ENCODE measurements around the gene STK38L.

STK38L gene

DNA sequence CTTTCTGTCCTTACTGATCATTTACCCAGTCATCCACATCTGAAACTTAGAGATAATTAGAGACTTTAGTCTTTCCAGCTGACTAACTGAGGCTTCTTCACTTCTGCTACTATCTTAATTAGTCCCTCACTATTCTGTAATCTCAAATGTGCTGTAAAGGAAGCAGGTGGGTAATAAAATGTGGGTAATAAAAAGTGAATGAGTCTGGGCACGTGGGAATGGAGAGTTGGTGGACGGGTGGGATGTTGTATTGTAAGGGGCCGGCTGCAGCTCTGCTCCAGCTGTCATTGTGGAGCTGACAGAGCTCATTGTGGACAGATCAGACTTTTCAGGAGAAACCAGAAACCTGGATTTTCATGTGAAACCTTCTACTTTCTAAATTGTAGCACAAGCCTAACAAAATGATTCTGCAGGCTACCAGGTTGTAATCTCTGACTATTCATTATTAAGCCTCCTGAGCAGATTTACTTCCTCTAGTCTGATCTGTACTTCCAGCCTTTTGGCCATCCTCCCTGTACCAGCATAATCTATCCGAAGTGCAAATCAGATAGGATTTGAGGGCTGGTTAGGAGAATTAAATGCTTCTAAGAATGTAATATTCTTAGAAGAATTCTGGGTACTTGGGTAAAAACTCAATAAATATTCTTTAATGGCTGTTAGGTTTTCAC lies 46.5 kb downstream of the STK38L start:
- DNase-seq (ENCODE audit: extremely low read depth, insufficient read length), result peak; percentile 52
- TF ChIP-seq, protein P1, sequence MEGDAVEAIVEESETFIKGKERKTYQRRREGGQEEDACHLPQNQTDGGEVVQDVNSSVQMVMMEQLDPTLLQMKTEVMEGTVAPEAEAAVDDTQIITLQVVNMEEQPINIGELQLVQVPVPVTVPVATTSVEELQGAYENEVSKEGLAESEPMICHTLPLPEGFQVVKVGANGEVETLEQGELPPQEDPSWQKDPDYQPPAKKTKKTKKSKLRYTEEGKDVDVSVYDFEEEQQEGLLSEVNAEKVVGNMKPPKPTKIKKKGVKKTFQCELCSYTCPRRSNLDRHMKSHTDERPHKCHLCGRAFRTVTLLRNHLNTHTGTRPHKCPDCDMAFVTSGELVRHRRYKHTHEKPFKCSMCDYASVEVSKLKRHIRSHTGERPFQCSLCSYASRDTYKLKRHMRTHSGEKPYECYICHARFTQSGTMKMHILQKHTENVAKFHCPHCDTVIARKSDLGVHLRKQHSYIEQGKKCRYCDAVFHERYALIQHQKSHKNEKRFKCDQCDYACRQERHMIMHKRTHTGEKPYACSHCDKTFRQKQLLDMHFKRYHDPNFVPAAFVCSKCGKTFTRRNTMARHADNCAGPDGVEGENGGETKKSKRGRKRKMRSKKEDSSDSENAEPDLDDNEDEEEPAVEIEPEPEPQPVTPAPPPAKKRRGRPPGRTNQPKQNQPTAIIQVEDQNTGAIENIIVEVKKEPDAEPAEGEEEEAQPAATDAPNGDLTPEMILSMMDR (IDR thresholded peaks at IDR 0.05; ENCODE audit: insufficient read depth, low read length, poor library complexity, severe bottlenecking), result no peak
- Histone ChIP-seq H3K36me3 (ENCODE audit: control insufficient read depth, insufficient read depth, low read length) (peaks cover 3% of the 10 kb centered on the region; the same call in 1 of the 2 replicates), H3K27me3 (replicated peaks; ENCODE audit: control insufficient read depth, insufficient read depth, low read length) (no peaks in the 10 kb centered on the region), H3K4me3 (replicated peaks; ENCODE audit: low read depth, low read length) (no peak overlapping the region)

DNA sequence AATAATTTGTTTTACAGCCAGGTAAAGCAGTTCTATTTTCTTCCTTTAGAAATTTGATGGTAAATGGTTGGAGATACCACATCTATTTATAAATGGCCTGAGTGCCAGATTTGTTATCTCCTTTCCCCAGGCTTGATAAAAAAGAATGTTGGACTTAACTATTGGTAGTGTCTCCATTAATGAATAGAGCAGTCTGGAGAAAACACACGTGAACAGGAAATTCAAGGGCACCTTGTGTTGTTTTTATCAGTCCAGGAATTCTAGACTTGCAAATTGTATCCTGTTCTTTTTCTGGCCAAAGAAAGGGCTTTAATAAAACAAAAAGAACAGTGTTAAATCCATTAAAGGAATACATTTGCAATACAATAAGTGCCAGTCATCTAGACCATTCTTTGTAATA lies 47.8 kb downstream of the STK38L start:
- H3K4me3 ChIP-seq (replicated peaks; ENCODE audit: low read depth, low read length), result no peak overlapping the region
- peaks cover 3% of the 10 kb centered on the region; the same call in 1 of the 2 replicates for H3K36me3 ChIP-seq (ENCODE audit: control insufficient read depth, insufficient read depth, low read length)
- DNase-seq (ENCODE audit: extremely low read depth, insufficient read length), result no peak
- TF ChIP-seq, protein P1 (IDR thresholded peaks at IDR 0.05; ENCODE audit: insufficient read depth, low read length, poor library complexity, severe bottlenecking), result no peak
- no peaks in the 10 kb centered on the region for H3K27me3 ChIP-seq (replicated peaks; ENCODE audit: control insufficient read depth, insufficient read depth, low read length)

DNA sequence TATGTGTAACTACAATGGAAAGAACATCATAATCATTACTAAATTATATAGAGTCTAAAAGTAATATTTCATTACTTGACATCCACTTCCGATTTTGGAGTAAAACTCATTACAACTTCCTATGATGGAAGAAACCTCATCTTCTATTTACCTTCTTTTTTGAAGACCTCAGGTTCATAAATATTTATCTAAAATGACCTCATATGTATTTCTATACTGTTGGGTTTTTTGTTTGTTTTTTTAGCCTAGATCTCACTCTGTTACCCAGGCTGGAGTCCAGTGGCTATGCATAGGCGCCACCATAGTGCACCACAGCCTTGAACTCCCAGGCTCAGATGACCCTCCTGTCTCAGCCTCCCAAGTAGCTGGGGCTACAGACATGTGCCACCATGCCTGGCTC lies 48.6 kb downstream of the STK38L start:
- no peak overlapping the region for H3K4me3 ChIP-seq (replicated peaks; ENCODE audit: low read depth, low read length)
- TF ChIP-seq, protein P1 (IDR thresholded peaks at IDR 0.05; ENCODE audit: insufficient read depth, low read length, poor library complexity, severe bottlenecking), result no peak
- DNase-seq (ENCODE audit: extremely low read depth, insufficient read length), result no peak

DNA sequence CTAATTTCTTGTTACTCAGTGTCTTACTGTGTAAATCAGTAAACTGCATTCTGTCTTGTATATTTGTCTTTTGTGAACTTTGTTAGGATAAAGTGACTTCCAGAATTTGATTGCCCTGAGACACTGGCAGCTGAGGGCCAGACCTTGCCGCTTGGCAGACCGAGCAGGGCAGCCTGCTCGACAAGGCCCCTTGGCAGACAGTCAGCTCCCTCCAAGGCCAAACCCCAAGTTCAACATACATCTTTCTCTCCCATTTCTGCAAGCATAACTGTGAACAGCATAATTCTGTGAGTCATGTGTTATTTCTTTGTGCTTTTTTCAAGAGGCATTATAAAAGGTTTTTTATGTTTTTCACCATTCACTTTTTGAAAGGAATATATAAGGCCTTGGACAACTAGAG lies 49.4 kb downstream of the STK38L start:
- Histone ChIP-seq H3K36me3 (ENCODE audit: control insufficient read depth, insufficient read depth, low read length) (peaks cover 6% of the 10 kb centered on the region), H3K4me3 (replicated peaks; ENCODE audit: low read depth, low read length) (no peak overlapping the region), H3K27me3 (replicated peaks; ENCODE audit: control insufficient read depth, insufficient read depth, low read length) (no peaks in the 10 kb centered on the region)
- DNase-seq (ENCODE audit: extremely low read depth, insufficient read length), result no peak
- TF ChIP-seq, protein P1 (IDR thresholded peaks at IDR 0.05; ENCODE audit: insufficient read depth, low read length, poor library complexity, severe bottlenecking), result no peak

More for the DNA sequence above, 48.6 kb downstream of the STK38L start:
- H3K36me3 ChIP-seq (ENCODE audit: control insufficient read depth, insufficient read depth, low read length), result peaks cover 3% of the 10 kb centered on the region
- no peaks in the 10 kb centered on the region for H3K27me3 ChIP-seq (replicated peaks; ENCODE audit: control insufficient read depth, insufficient read depth, low read length)

DNA sequence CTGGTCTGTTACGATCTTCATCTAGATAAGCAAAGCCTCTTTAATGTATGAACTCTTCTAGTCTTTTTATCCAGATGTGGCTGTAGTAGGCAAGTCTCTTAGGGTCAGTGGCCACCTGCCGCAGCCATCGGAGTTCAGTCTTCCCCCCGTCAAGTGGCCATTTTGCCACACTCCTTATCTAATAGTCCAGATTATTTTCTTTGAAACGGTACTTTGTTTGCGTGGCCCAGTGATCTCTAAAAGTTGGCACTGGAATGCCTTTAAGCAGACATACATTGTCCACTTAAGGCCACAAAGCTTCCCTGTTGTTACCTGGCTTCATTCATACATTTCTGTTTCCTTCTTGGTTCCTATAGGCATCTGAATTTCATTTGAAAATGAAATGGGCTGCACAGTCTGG lies 52.6 kb downstream of the STK38L start:
- Histone ChIP-seq H3K4me3 (replicated peaks; ENCODE audit: low read depth, low read length) (no peak overlapping the region), H3K27me3 (replicated peaks; ENCODE audit: control insufficient read depth, insufficient read depth, low read length) (no peaks in the 10 kb centered on the region), H3K36me3 (ENCODE audit: control insufficient read depth, insufficient read depth, low read length) (peaks cover 10% of the 10 kb centered on the region)
- DNase-seq (ENCODE audit: extremely low read depth, insufficient read length), result no peak
- TF ChIP-seq, protein P1 (IDR thresholded peaks at IDR 0.05; ENCODE audit: insufficient read depth, low read length, poor library complexity, severe bottlenecking), result no peak

DNA sequence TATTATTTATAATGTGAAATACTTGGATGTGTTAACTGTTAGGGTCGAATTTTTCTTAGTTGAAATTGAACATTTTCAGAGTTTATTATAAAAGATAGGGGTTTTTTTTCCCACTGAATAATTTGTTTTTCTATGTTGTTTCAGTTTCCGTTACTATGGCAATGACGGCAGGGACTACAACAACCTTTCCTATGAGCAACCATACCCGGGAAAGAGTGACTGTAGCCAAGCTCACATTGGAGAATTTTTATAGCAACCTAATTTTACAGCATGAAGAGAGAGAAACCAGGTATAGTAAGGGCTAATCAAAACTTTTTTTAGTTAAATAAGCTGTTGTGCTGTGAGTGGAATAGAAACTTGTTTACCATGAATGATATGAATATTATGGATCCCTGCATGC lies 53.5 kb downstream of the STK38L start:
- Histone ChIP-seq H3K4me3 (replicated peaks; ENCODE audit: low read depth, low read length) (no peak overlapping the region), H3K27me3 (replicated peaks; ENCODE audit: control insufficient read depth, insufficient read depth, low read length) (no peaks in the 10 kb centered on the region), H3K36me3 (ENCODE audit: control insufficient read depth, insufficient read depth, low read length) (peaks cover 10% of the 10 kb centered on the region)
- no peak for DNase-seq (ENCODE audit: extremely low read depth, insufficient read length)
- TF ChIP-seq, protein P1 (IDR thresholded peaks at IDR 0.05; ENCODE audit: insufficient read depth, low read length, poor library complexity, severe bottlenecking), result no peak
